Activated CD8-positive, alpha-beta memory T cell treated with anti-CD3 and anti-CD28 coated beads for 24 hours (primary cell): ENCODE data around the gene FGF11.
"Not testable (repeated sequence)": the region's sequence is repeated elsewhere in the genome, so short reads cannot be mapped to it uniquely, and the experiment has no call there.

ENCODE experiments used
- DNase-seq: peaks from one replicate; pipeline ENCODE4 v3.0.0-alpha.2; 2020

The FGF11 gene

GRCh38 chr17:7464081-7464480 is 24.8 kb downstream of the FGF11 start:
- no peak for DNase-seq

GRCh38 chr17:7465597-7466275 is 26.4 kb downstream of the FGF11 start:
- DNase-seq, result no peak

GRCh38 chr17:7466318-7466638 is 27.0 kb downstream of the FGF11 start:
- no peak for DNase-seq

- DNase-seq, result no peak
Measured at GRCh38 chr17:7466639-7467341, 27.5 kb downstream of the FGF11 start.

GRCh38 chr17:7467498-7467897 is 28.2 kb downstream of the FGF11 start:
- DNase-seq, result no peak

- DNase-seq, result no peak
Measured at GRCh38 chr17:7468290-7468689, 29.0 kb downstream of the FGF11 start.

- no peak for DNase-seq
Measured at GRCh38 chr17:7468804-7469389, 29.6 kb downstream of the FGF11 start.

- DNase-seq, result not testable (repeated sequence)
Measured at GRCh38 chr17:7469843-7470242, 30.5 kb downstream of the FGF11 start.

GRCh38 chr17:7470457-7470973 is 31.2 kb downstream of the FGF11 start:
- not testable (repeated sequence) for DNase-seq

- no peak for DNase-seq
Measured at GRCh38 chr17:7471729-7472128, 32.4 kb downstream of the FGF11 start.

GRCh38 chr17:7474767-7475166 is 35.5 kb downstream of the FGF11 start:
- not testable (repeated sequence) for DNase-seq

GRCh38 chr17:7475764-7476422 is 36.6 kb downstream of the FGF11 start:
- no peak for DNase-seq

GRCh38 chr17:7476494-7476893 is 37.2 kb downstream of the FGF11 start:
- no peak for DNase-seq

GRCh38 chr17:7476951-7477350 is 37.6 kb downstream of the FGF11 start:
- no peak for DNase-seq

GRCh38 chr17:7477392-7478275 is 38.3 kb downstream of the FGF11 start:
- peak; percentile 76 for DNase-seq

GRCh38 chr17:7478276-7479212 is 39.2 kb downstream of the FGF11 start:
- peak; percentile 81 for DNase-seq

- peak; percentile 85 for DNase-seq
Measured at GRCh38 chr17:7479213-7480088, 40.1 kb downstream of the FGF11 start, which contains the start of gene ZBTB4. Gene ZBTB4 (minus strand): TSS chr17:7479631. CDS start chr17:7466801, 12,830 bp downstream.

GRCh38 chr17:7480089-7480384 is 40.7 kb downstream of the FGF11 start:
- no peak for DNase-seq

GRCh38 chr17:7481275-7481674 is 42.0 kb downstream of the FGF11 start, which contains the start of gene SLC35G6:
Gene SLC35G6 (plus strand): TSS chr17:7481446. CDS start chr17:7481517, 71 bp downstream.
- not testable (repeated sequence) for DNase-seq
